ENCODE results near the gene CDK14. TPM values are rescaled to one million over a fixed set of nuclear protein-coding genes. Genes with fewer than 3 reads are reported as not detected.

The CDK14 gene
- total RNA-seq, 4 donors from 2014 or later = 0.18 to 74.3 (median 7.3) TPM

- Histone ChIP-seq H3K27ac (no peak overlapping the region), H3K4me3 (no peak overlapping the region), H3K4me1 (no peaks in the 10 kb centered on the region), H3K36me3 (no peaks in the 10 kb centered on the region), H3K27me3 (no peaks in the 10 kb centered on the region), H3K9me3 (no peaks in the 10 kb centered on the region)
- TF ChIP-seq POLR2A (IDR thresholded peaks at IDR 0.05) (no peak), CTCF (IDR thresholded peaks at IDR 0.05) (peak in 4 of 6 experiments; percentile 15 to 41 (median 28))
- DNase-seq = no peak
These were observed 486.9 kb downstream of the CDK14 start for GRCh38 chr7:91082852-91083495.

GRCh38 chr7:91083855-91084644 is 487.9 kb downstream of the CDK14 start:
- TF ChIP-seq CTCF (IDR thresholded peaks at IDR 0.05) (no peak), POLR2A (IDR thresholded peaks at IDR 0.05) (no peak)

GRCh38 chr7:91085175-91085574 is 489.1 kb downstream of the CDK14 start:
- Histone ChIP-seq H3K27me3 (no peaks in the 10 kb centered on the region), H3K9me3 (no peaks in the 10 kb centered on the region), H3K4me1 (no peaks in the 10 kb centered on the region), H3K36me3 (no peaks in the 10 kb centered on the region), H3K4me3 (no peak overlapping the region), H3K27ac (no peak overlapping the region)
- DNase-seq = no peak
- TF ChIP-seq CTCF (IDR thresholded peaks at IDR 0.05) (no peak), POLR2A (IDR thresholded peaks at IDR 0.05) (no peak)

More at GRCh38 chr7:91083855-91084644, 487.9 kb downstream of the CDK14 start:
- Histone ChIP-seq H3K36me3 (no peaks in the 10 kb centered on the region), H3K27ac (no peak overlapping the region), H3K4me3 (no peak overlapping the region), H3K27me3 (no peaks in the 10 kb centered on the region), H3K4me1 (no peaks in the 10 kb centered on the region), H3K9me3 (no peaks in the 10 kb centered on the region)
- no peak for DNase-seq

- H3K9me3 ChIP-seq = no peaks in the 10 kb centered on the region
- no peaks in the 10 kb centered on the region for H3K4me1 ChIP-seq
- H3K27ac ChIP-seq = no peak overlapping the region
- DNase-seq = no peak
- no peak overlapping the region for H3K4me3 ChIP-seq
- TF ChIP-seq POLR2A (IDR thresholded peaks at IDR 0.05) (no peak), CTCF (IDR thresholded peaks at IDR 0.05) (no peak)
- no peaks in the 10 kb centered on the region for H3K36me3 ChIP-seq
- H3K27me3 ChIP-seq = no peaks in the 10 kb centered on the region
These were observed 490.1 kb downstream of the CDK14 start for GRCh38 chr7:91086200-91086599.

DNA sequence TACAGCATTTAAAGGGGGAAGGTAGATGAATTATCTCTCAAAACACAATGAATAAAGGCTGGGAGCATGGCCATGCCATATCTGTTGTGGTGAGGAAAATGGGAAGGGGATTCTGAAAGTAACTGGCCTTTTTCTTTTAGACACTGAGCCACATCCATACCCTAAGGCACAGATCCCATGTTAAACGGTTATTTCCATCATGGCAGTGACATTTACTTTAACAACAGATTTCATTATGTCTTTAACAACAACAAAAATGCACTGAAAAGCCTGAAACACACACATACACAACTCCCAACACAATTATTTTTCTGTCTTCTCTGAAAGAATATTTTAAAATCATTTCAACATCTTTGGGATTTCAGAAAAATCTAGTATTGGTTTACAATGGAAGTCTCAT is 492.0 kb downstream of the CDK14 start:
- H3K27ac ChIP-seq = no peak overlapping the region
- no peaks in the 10 kb centered on the region for H3K27me3 ChIP-seq
- no peak overlapping the region for H3K4me3 ChIP-seq
- TF ChIP-seq CTCF (IDR thresholded peaks at IDR 0.05) (no peak), POLR2A (IDR thresholded peaks at IDR 0.05) (no peak)
- DNase-seq = no peak
- H3K9me3 ChIP-seq = no peaks in the 10 kb centered on the region
- H3K4me1 ChIP-seq = no peaks in the 10 kb centered on the region
- H3K36me3 ChIP-seq = no peaks in the 10 kb centered on the region
